MM.1S (cell line): Measurements from ENCODE around the gene FBXL4.

Experiments used
- CTCF ChIP-seq: fragments of 300-600 bp; sonication (generic); IDR thresholded peaks from 2 replicates; pipeline ENCODE4 v1.5.1; 2016; ENCODE audit warnings: antibody characterized with exemption, low read length, mixed read lengths
- EZH2 ChIP-seq: fragments of 300-600 bp; sonication (generic); optimal IDR thresholded peaks from 2 replicates; pipeline ENCODE3; 2017; ENCODE audit warnings: low read depth, mild to moderate bottlenecking, antibody characterized with exemption, low read length, mixed read lengths

GRCh38 chr6:98877250-98877649 is 70.5 kb downstream of the FBXL4 start:
- TF ChIP-seq EZH2: no peak
- no peak for TF ChIP-seq CTCF
